ENCODE results near the gene SPEF1.

Gene SPEF1

GRCh38 chr20:3744806-3745685 lies 36.2 kb downstream of the SPEF1 start:
- DNase-seq, result peak; percentile 78

GRCh38 chr20:3744037-3744436 lies 37.2 kb downstream of the SPEF1 start:
- DNase-seq, result no peak

- no peak for DNase-seq
Measured at GRCh38 chr20:3743251-3743650, 38.0 kb downstream of the SPEF1 start.

GRCh38 chr20:3741836-3742458 lies 39.3 kb downstream of the SPEF1 start:
- DNase-seq, result no peak

GRCh38 chr20:3740615-3741301 lies 40.5 kb downstream of the SPEF1 start:
- no peak for DNase-seq

- no peak for DNase-seq
Measured at GRCh38 chr20:3739926-3740451, 41.3 kb downstream of the SPEF1 start.

GRCh38 chr20:3739054-3739925 lies 42.0 kb downstream of the SPEF1 start:
- no peak for DNase-seq

- DNase-seq, result no peak
Measured at GRCh38 chr20:3738111-3739053, 42.9 kb downstream of the SPEF1 start.

GRCh38 chr20:3735768-3736167 lies 45.5 kb downstream of the SPEF1 start:
- DNase-seq, result no peak

GRCh38 chr20:3734111-3734843 lies 47.0 kb downstream of the SPEF1 start:
- no peak for DNase-seq

- DNase-seq, result no peak
Measured at GRCh38 chr20:3733119-3733995, 47.9 kb downstream of the SPEF1 start.

GRCh38 chr20:3732327-3733118 lies 48.7 kb downstream of the SPEF1 start, which contains the start of gene HSPA12B:
Gene HSPA12B (plus strand): TSS chr20:3732685. CDS start chr20:3738675, 5,990 bp downstream.
- DNase-seq, result no peak

GRCh38 chr20:3731944-3732326 lies 49.3 kb downstream of the SPEF1 start:
- DNase-seq, result no peak

GRCh38 chr20:3730803-3731672 lies 50.2 kb downstream of the SPEF1 start:
- DNase-seq, result no peak

GRCh38 chr20:3729811-3730540 lies 51.3 kb downstream of the SPEF1 start:
- DNase-seq, result no peak

GRCh38 chr20:3729378-3729777 lies 51.9 kb downstream of the SPEF1 start:
- no peak for DNase-seq

GRCh38 chr20:3728876-3729275 lies 52.4 kb downstream of the SPEF1 start:
- no peak for DNase-seq
